ENCODE data around the gene SYNE4. TPM values are rescaled to one million over a fixed set of nuclear protein-coding genes. Genes with fewer than 3 reads are reported as not detected.

Gene SYNE4
- total RNA-seq, 1 donor from 2014 or later: 8.1 TPM

- no peak for ATAC-seq
- Histone ChIP-seq H3K27me3 (no peaks in the 10 kb centered on the region), H3K27ac (no peak overlapping the region)
These were observed 1.7 kb downstream of the SYNE4 start for GRCh38 chr19:36006955-36007354.

GRCh38 chr19:36003284-36003683 is 5.3 kb downstream of the SYNE4 start:
- TF ChIP-seq CTCF (IDR thresholded peaks at IDR 0.05): no peak
- Histone ChIP-seq H3K27ac (no peak overlapping the region), H3K4me1 (peaks cover 3% of the 10 kb centered on the region), H3K4me3 (no peak overlapping the region), H3K9me3 (no peaks in the 10 kb centered on the region), H3K36me3 (peaks cover 8% of the 10 kb centered on the region), H3K27me3 (no peaks in the 10 kb centered on the region)
- intact Hi-C loops (cut with DNase I): no loop called here
- DNase-seq (no peak), ATAC-seq (no peak)

More at GRCh38 chr19:36006955-36007354, 1.7 kb downstream of the SYNE4 start:
- Histone ChIP-seq H3K4me3 (no peak overlapping the region), H3K9me3 (no peaks in the 10 kb centered on the region), H3K36me3 (no peaks in the 10 kb centered on the region), H3K4me1 (peaks cover 3% of the 10 kb centered on the region)
- no peak for DNase-seq
- intact Hi-C loops (cut with DNase I): no loop called here
- no peak for TF ChIP-seq CTCF (IDR thresholded peaks at IDR 0.05)

- H3K4me3 ChIP-seq: no peak overlapping the region
- TF ChIP-seq CTCF (IDR thresholded peaks at IDR 0.05): no peak
- H3K27ac ChIP-seq: no peak overlapping the region
- H3K9me3 ChIP-seq: no peaks in the 10 kb centered on the region
- peaks cover 16% of the 10 kb centered on the region for H3K36me3 ChIP-seq
- H3K4me1 ChIP-seq: peaks cover 6% of the 10 kb centered on the region
- DNase-seq (no peak), ATAC-seq (no peak)
- intact Hi-C loops (cut with DNase I): no loop called here
- H3K27me3 ChIP-seq: no peaks in the 10 kb centered on the region
These were observed 7.0 kb downstream of the SYNE4 start for GRCh38 chr19:36001605-36002004.

GRCh38 chr19:35996777-35997176 is 11.8 kb downstream of the SYNE4 start:
- Histone ChIP-seq H3K4me3 (no peak overlapping the region), H3K36me3 (peaks cover 16% of the 10 kb centered on the region), H3K27me3 (no peaks in the 10 kb centered on the region), H3K4me1 (peaks cover 19% of the 10 kb centered on the region), H3K27ac (no peak overlapping the region), H3K9me3 (no peaks in the 10 kb centered on the region)
- intact Hi-C loops (cut with DNase I): no loop called here
- ATAC-seq (no peak), DNase-seq (no peak)
- TF ChIP-seq CTCF (IDR thresholded peaks at IDR 0.05): no peak

GRCh38 chr19:35995048-35995993 is 13.3 kb downstream of the SYNE4 start, which contains the start of gene SDHAF1:
TSS of gene SDHAF1 (plus strand) at chr19:35995188. CDS start at chr19:35995275, 87 bp downstream.
- no peak for TF ChIP-seq CTCF (IDR thresholded peaks at IDR 0.05)
- intact Hi-C loops (cut with DNase I): no loop called here
- ATAC-seq: peak; percentile 96

More at GRCh38 chr19:35995048-35995993, 13.3 kb downstream of the SYNE4 start, which contains the start of gene SDHAF1:
- H3K27me3 ChIP-seq: no peaks in the 10 kb centered on the region
- H3K36me3 ChIP-seq: peaks cover 10% of the 10 kb centered on the region
- peak; percentile 99 for DNase-seq
- peaks cover 19% of the 10 kb centered on the region for H3K4me1 ChIP-seq
- H3K27ac ChIP-seq: peak within 1 kb of the TSS; percentile 88
- peak within 1 kb of the TSS; percentile 99 for H3K4me3 ChIP-seq
- H3K9me3 ChIP-seq: no peaks in the 10 kb centered on the region
